Mucosa of gallbladder (tissue), 1 donor: ENCODE results near the gene BICC1. TPM values are rescaled to one million over a fixed set of nuclear protein-coding genes. Genes with fewer than 3 reads are reported as not detected.
A peak's percentile ranks its signal among the peaks of the same experiment; 100 is the strongest.

ENCODE experiments used
- DNase-seq: peaks from one replicate; pipeline ENCODE4 v3.0.0-alpha.2; 2020; ENCODE audit warnings: low spot score
- total RNA-seq: library from RNA; stranded (reverse); gene quantifications from one replicate; pipeline ENCODE4 v1.2.1, GENCODE V29; 2021
- donor health status: DM: no; HTN: no; CAD: no.

The BICC1 gene
- total RNA-seq, result 5.1 TPM

- peak; percentile 16 for DNase-seq
Measured at GRCh38 chr10:58512491-58513187, at the start of gene BICC1. Gene BICC1 (plus strand): TSS chr10:58512872. CDS start chr10:58513144, 272 bp downstream.

GRCh38 chr10:58464956-58465355, 47.7 kb upstream of the BICC1 start:
- no peak for DNase-seq

GRCh38 chr10:58465629-58466028, 47.0 kb upstream of the BICC1 start:
- DNase-seq, result no peak

GRCh38 chr10:58467931-58468635, 44.6 kb upstream of the BICC1 start:
- DNase-seq, result no peak

- no peak for DNase-seq
Measured at GRCh38 chr10:58473976-58474375, 38.7 kb upstream of the BICC1 start.

- DNase-seq, result no peak
Measured at GRCh38 chr10:58475322-58476277, 37.1 kb upstream of the BICC1 start.

- peak; percentile 15 for DNase-seq
Measured at GRCh38 chr10:58477122-58477521, 35.5 kb upstream of the BICC1 start.

GRCh38 chr10:58477902-58478301, 34.8 kb upstream of the BICC1 start:
- DNase-seq, result no peak

GRCh38 chr10:58479045-58479444, 33.6 kb upstream of the BICC1 start:
- DNase-seq, result no peak

GRCh38 chr10:58480321-58480720, 32.4 kb upstream of the BICC1 start:
- no peak for DNase-seq

GRCh38 chr10:58481569-58482109, 31.0 kb upstream of the BICC1 start:
- no peak for DNase-seq

GRCh38 chr10:58486821-58487220, 25.9 kb upstream of the BICC1 start:
- DNase-seq, result no peak

GRCh38 chr10:58488921-58489320, 23.8 kb upstream of the BICC1 start:
- no peak for DNase-seq

GRCh38 chr10:58502956-58503355, 9.7 kb upstream of the BICC1 start:
- DNase-seq, result no peak

GRCh38 chr10:58508316-58508715, 4.4 kb upstream of the BICC1 start:
- no peak for DNase-seq

- DNase-seq, result no peak
Measured at GRCh38 chr10:58511765-58512490, 744 bp upstream of the BICC1 start.

GRCh38 chr10:58513188-58514110, 777 bp downstream of the BICC1 start:
- peak; percentile 27 for DNase-seq

- DNase-seq, result no peak
Measured at GRCh38 chr10:58514111-58514770, 1.6 kb downstream of the BICC1 start.

- no peak for DNase-seq
Measured at GRCh38 chr10:58515291-58515941, 2.7 kb downstream of the BICC1 start.
